H1 (cell line): ENCODE data around the gene TRMT6. TPM values are rescaled to one million over a fixed set of nuclear protein-coding genes. Genes with fewer than 3 reads are reported as not detected.

Source experiments
- CTCF ChIA-PET: fragments of 300-600 bp; sonication (Branson Sonifier 250); formaldehyde crosslinking; loops from one replicate; lab custom pipeline; 2021; ENCODE audit not compliant: partially characterized antibody; lab: Charles Lee
- POLR2A ChIA-PET: fragments of 300-600 bp; sonication (Branson Sonifier 250); formaldehyde crosslinking; loops from one replicate; lab custom pipeline; 2021; ENCODE audit warnings: inconsistent platforms; ENCODE audit not compliant: partially characterized antibody; lab: Charles Lee
- DNase-seq, 2 experiments: peaks; one replicate each; pipeline versions ENCODE4 v3.0.0 to v3.0.0-alpha.2; 2010 to 2022; ENCODE audit warnings: low spot score in 2 of 2, low read depth in 1 of 2, mixed read lengths in 1 of 2
- FAIRE-seq: peaks from 2 replicates; lab custom pipeline; 2011; peaks lifted over from hg19 to GRCh38; lab: Jason Lieb, UNC
- H2AFZ ChIP-seq: 2 replicates; pipeline ENCODE4 v1.8.1; 2012; ENCODE audit warnings: low read length, inconsistent platforms
- H2AK5ac ChIP-seq: 2 replicates; pipeline ENCODE4 v1.6.1; 2013; ENCODE audit warnings: low read depth, low read length
- H2BK120ac ChIP-seq: replicated peaks from 2 replicates; pipeline ENCODE3; 2013; ENCODE audit warnings: low read depth, low read length, inconsistent platforms
- H2BK12ac ChIP-seq: 2 replicates; pipeline ENCODE4 v1.6.1; 2013; ENCODE audit warnings: low read depth, low read length
- H2BK15ac ChIP-seq: 2 replicates; pipeline ENCODE4 v1.6.1; 2013; ENCODE audit warnings: low read length
- H2BK20ac ChIP-seq: 2 replicates; pipeline ENCODE4 v1.6.1; 2013; ENCODE audit warnings: low read length
- H2BK5ac ChIP-seq: 2 replicates; pipeline ENCODE4 v1.6.1; 2013; ENCODE audit warnings: low read depth, low read length
- H3K14ac ChIP-seq: 2 replicates; pipeline ENCODE4 v1.6.1; 2013; ENCODE audit warnings: inconsistent platforms; ENCODE audit not compliant: insufficient read length
- H3K18ac ChIP-seq: 2 replicates; pipeline ENCODE4 v1.6.1; 2013; ENCODE audit warnings: low read length; ENCODE audit errors: extremely low read depth
- H3K23ac ChIP-seq: 2 replicates; pipeline ENCODE4 v1.6.1; 2013; ENCODE audit warnings: inconsistent platforms; ENCODE audit not compliant: insufficient read length
- H3K23me2 ChIP-seq: 2 replicates; pipeline ENCODE4 v1.6.1; 2013; ENCODE audit warnings: low read depth, low read length
- H3K27ac ChIP-seq: 2 replicates; pipeline ENCODE4 v1.6.1; 2011; ENCODE audit warnings: low read depth, low read length, inconsistent platforms
- H3K27me3 ChIP-seq, 4 experiments: replicated peaks in 1 of 4; 1 replicate in 1 of 4; 2 replicates in 3 of 4; pipeline versions ENCODE4 v1.6.1 to v1.8.1; 2011 to 2013; ENCODE audit warnings: low read length in 3 of 4, mild to moderate bottlenecking in 3 of 4, inconsistent platforms in 2 of 4, mixed read lengths in 2 of 4, moderate library complexity in 1 of 4; ENCODE audit not compliant: control insufficient read depth in 3 of 4, insufficient read depth in 3 of 4; ENCODE audit errors: extremely low read depth in 1 of 4
- H3K36me3 ChIP-seq, 4 experiments: 2 replicates each; pipeline versions ENCODE4 v1.6.1 to v1.8.1; 2011 to 2013; ENCODE audit warnings: mild to moderate bottlenecking in 4 of 4, low read length in 3 of 4, moderate library complexity in 2 of 4, control low read depth in 1 of 4, inconsistent platforms in 1 of 4; ENCODE audit not compliant: insufficient read depth in 4 of 4, control insufficient read depth in 2 of 4
- H3K4ac ChIP-seq: replicated peaks from 2 replicates; pipeline ENCODE3; 2013; ENCODE audit warnings: low read length, low read depth, mixed read lengths, inconsistent platforms; ENCODE audit not compliant: insufficient read length
- H3K4me1 ChIP-seq, 4 experiments: replicated peaks in 1 of 4; 1 replicate in 1 of 4; 2 replicates in 3 of 4; pipeline versions ENCODE4 v1.6.1 to v1.8.1; 2011 to 2013; ENCODE audit warnings: low read length in 3 of 4, inconsistent platforms in 2 of 4, mixed read lengths in 1 of 4; ENCODE audit not compliant: insufficient read depth in 4 of 4, control insufficient read depth in 3 of 4
- H3K4me2 ChIP-seq, 2 experiments: 2 replicates each; pipeline versions ENCODE4 v1.6.1 to v1.8.1; 2011 to 2013; ENCODE audit warnings: low read depth in 2 of 2, low read length in 2 of 2, control low read depth in 1 of 2, inconsistent platforms in 1 of 2, mild to moderate bottlenecking in 1 of 2; ENCODE audit not compliant: insufficient read depth in 1 of 2
- H3K4me3 ChIP-seq, 4 experiments: fragments of 200-600, 300-600 bp in 1 of 4; sonication (generic), shearing (Covaris generic), sonication (Bioruptor Twin) in 1 of 4; 2 replicates each; pipeline versions ENCODE4 v1.5.1 to v1.8.1; 2011 to 2016; ENCODE audit warnings: low read length in 4 of 4, low read depth in 3 of 4, control low read depth in 2 of 4, inconsistent platforms in 2 of 4, mild to moderate bottlenecking in 2 of 4, mixed read lengths in 1 of 4, moderate library complexity in 1 of 4; ENCODE audit not compliant: insufficient read depth in 2 of 4; ENCODE audit errors: extremely low read depth in 1 of 4
- H3K56ac ChIP-seq: replicated peaks from 2 replicates; pipeline ENCODE3; 2013; ENCODE audit warnings: low read depth, mild to moderate bottlenecking, mixed read lengths, low read length, inconsistent platforms; ENCODE audit not compliant: insufficient read length
- H3K79me1 ChIP-seq: 2 replicates; pipeline ENCODE4 v1.6.1; 2013; ENCODE audit warnings: low read depth, low read length, control low read depth
- H3K79me2 ChIP-seq, 2 experiments: 2 replicates each; pipeline versions ENCODE4 v1.6.1 to v1.8.1; 2012 to 2013; ENCODE audit warnings: low read length in 2 of 2, mild to moderate bottlenecking in 2 of 2, inconsistent platforms in 1 of 2; ENCODE audit not compliant: insufficient read depth in 2 of 2, control insufficient read depth in 1 of 2
- H3K9ac ChIP-seq, 4 experiments: replicated peaks in 1 of 4; 1 replicate in 1 of 4; 2 replicates in 3 of 4; pipeline versions ENCODE4 v1.6.1 to v1.8.1; 2011 to 2013; ENCODE audit warnings: low read depth in 3 of 4, low read length in 3 of 4, control low read depth in 2 of 4, mild to moderate bottlenecking in 2 of 4, moderate library complexity in 2 of 4, inconsistent platforms in 1 of 4; ENCODE audit errors: extremely low read depth in 1 of 4
- H3K9me3 ChIP-seq, 2 experiments: 2 replicates each; pipeline versions ENCODE4 v1.6.1 to v1.8.1; 2012 to 2013; ENCODE audit warnings: mild to moderate bottlenecking in 2 of 2, moderate library complexity in 2 of 2, control low read depth in 1 of 2, inconsistent platforms in 1 of 2, low read depth in 1 of 2, low read length in 1 of 2, mixed read lengths in 1 of 2; ENCODE audit not compliant: insufficient read depth in 2 of 2
- H4K20me1 ChIP-seq, 2 experiments: replicated peaks in 1 of 2; 2 replicates each; pipeline versions ENCODE3 to v1.8.1; 2011 to 2013; ENCODE audit warnings: inconsistent platforms in 2 of 2, low read length in 2 of 2, mild to moderate bottlenecking in 1 of 2; ENCODE audit not compliant: insufficient read depth in 2 of 2, control insufficient read depth in 1 of 2
- H4K5ac ChIP-seq: 2 replicates; pipeline ENCODE4 v1.6.1; 2013; ENCODE audit warnings: low read length, low read depth, mixed read lengths, inconsistent platforms; ENCODE audit not compliant: insufficient read length
- H4K8ac ChIP-seq: 2 replicates; pipeline ENCODE4 v1.8.0; 2013; ENCODE audit warnings: mild to moderate bottlenecking, moderate library complexity, low read length, inconsistent platforms; ENCODE audit not compliant: insufficient read depth; ENCODE audit errors: extremely low read depth
- H4K91ac ChIP-seq: replicated peaks from 2 replicates; pipeline ENCODE3; 2013; ENCODE audit warnings: low read length, mixed read lengths, inconsistent platforms; ENCODE audit not compliant: insufficient read length
- CTBP2 ChIP-seq: IDR thresholded peaks from 2 replicates; pipeline ENCODE4 v1.7.0; 2011; ENCODE audit warnings: borderline replicate concordance, mild to moderate bottlenecking, moderate library complexity, mixed read lengths, low read length; ENCODE audit not compliant: insufficient read depth, insufficient read length
- FOSL1 ChIP-seq: IDR thresholded peaks from 2 replicates; pipeline ENCODE4 v1.6.1; 2011; ENCODE audit warnings: mild to moderate bottlenecking, low read depth, low read length, moderate library complexity; ENCODE audit not compliant: insufficient read depth
- RBBP5 ChIP-seq: IDR thresholded peaks from 2 replicates; pipeline ENCODE4 v1.7.1; 2012; ENCODE audit warnings: low read depth, mild to moderate bottlenecking, inconsistent platforms, low read length, moderate library complexity, borderline replicate concordance
- TAF7 ChIP-seq: optimal IDR thresholded peaks from 2 replicates; pipeline ENCODE3; 2011; ENCODE audit warnings: low read depth, mild to moderate bottlenecking, inconsistent platforms, low read length, moderate library complexity, borderline replicate concordance
- ZNF274 ChIP-seq: IDR thresholded peaks from 2 replicates; pipeline ENCODE4 v1.7.0; 2012; ENCODE audit warnings: low read length, borderline replicate concordance; ENCODE audit errors: extremely low read depth
- WGBS, 2 experiments: shearing (Covaris generic) in 1 of 2; methylation state at CpG; one replicate each; pipeline versions ENCODE4 v1.1.6 to v1.1.7; 2013 to 2015; ENCODE audit warnings: low lambda C conversion rate in 2 of 2, mixed read lengths in 2 of 2, inconsistent platforms in 1 of 2, low coverage in 1 of 2, missing lambda C conversion rate in 1 of 2; ENCODE audit not compliant: insufficient replicate concordance in 2 of 2, insufficient coverage in 1 of 2, insufficient read length in 1 of 2; ENCODE audit errors: extremely low coverage in 1 of 2, missing lambda C conversion rate in 1 of 2; 5-methylcytosine and 5-hydroxymethylcytosine counted together
- polyA plus RNA-seq, 7 experiments: library from polyadenylated mRNA; depleted of rRNA in 3 of 7; stranded (reverse) in 5 of 7; unstranded in 2 of 7; fragments of >200 nt in 5 of 7; fragments of 200-250 nt in 2 of 7; gene quantifications; 1 replicate in 5 of 7; 2 replicates in 1 of 7; 4 replicates in 1 of 7; pipeline versions ENCODE4 v1.2.1 to v1.2.3, GENCODE V29; 2011 to 2013; ENCODE audit warnings: missing spikeins in 2 of 7, mixed read lengths in 2 of 7
- total RNA-seq: library from RNA; stranded (reverse); fragmentation: NEBNext Ultra II Directional; extraction: Animal tissue kit (Norgen Biotek cat#: 25700); gene quantifications from 2 replicates; pipeline ENCODE4 v1.2.1, GENCODE V29; 2021
- TF ChIP-seq, protein P1 (sequence below): IDR thresholded peaks from 2 replicates; pipeline ENCODE4 v1.6.1; 2012; ENCODE audit warnings: inconsistent platforms

The TRMT6 gene
- total and polyA plus RNA-seq, 2 of the 8 experiments (the other 6 are each of a cell fraction or from before 2014, with no cell fraction given), result 6.9 to 23.3 TPM

DNA sequence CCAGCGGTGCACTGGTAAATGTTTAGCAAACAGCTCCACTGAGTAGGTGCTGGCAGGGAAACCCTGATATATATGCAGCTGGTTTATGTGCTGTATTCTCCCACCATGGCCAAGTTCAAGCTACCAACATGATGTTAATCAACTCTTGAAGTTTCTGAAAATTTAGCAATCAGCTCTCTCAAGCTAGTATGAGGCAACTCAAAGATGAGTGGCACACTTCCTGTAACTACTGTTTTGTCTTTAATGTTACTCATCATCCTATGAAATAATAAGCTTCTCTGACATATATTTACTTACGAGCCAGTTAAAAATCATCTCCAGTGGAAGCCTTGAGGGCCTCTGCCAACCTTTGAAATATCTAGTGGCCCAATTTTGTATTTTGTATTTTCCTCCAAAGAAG lies 54.7 kb downstream of the TRMT6 start:
- no peaks in the 10 kb centered on the region for H3K36me3 ChIP-seq
- H2AFZ ChIP-seq, result no peak overlapping the region
- POLR2A ChIA-PET, result no interaction called here
- H2BK120ac ChIP-seq, result no peak overlapping the region
- H3K79me2 ChIP-seq, result no peaks in the 10 kb centered on the region
- H2AK5ac ChIP-seq, result no peak overlapping the region
- no peaks in the 10 kb centered on the region for H3K9me3 ChIP-seq
- H3K27ac ChIP-seq, result no peak overlapping the region
- no peak overlapping the region for H3K4me2 ChIP-seq
- 90% methylated on average over 2 of the region's 2 CpGs; no CpG with 5 or more reads in 1 of the 2 experiments for WGBS, 2 experiments
- DNase-seq (no peak), FAIRE-seq (no peak)
- CTCF ChIA-PET, result interaction anchor here (0.6 kb wide), 1 partner anchor 137 kb away, joined by 3 read pairs; no protein-coding TSS in a partner anchor
- no peaks in the 10 kb centered on the region for H4K20me1 ChIP-seq
- no peak overlapping the region for H2BK12ac ChIP-seq
- no peak overlapping the region for H3K18ac ChIP-seq
- H2BK15ac ChIP-seq, result no peak overlapping the region
- no peaks in the 10 kb centered on the region for H3K27me3 ChIP-seq
- H3K23ac ChIP-seq, result no peak overlapping the region
- H3K4me3 ChIP-seq, result no peak overlapping the region
- TF ChIP-seq FOSL1 (no peak), RBBP5 (no peak), CTBP2 (no peak), ZNF274 (no peak), TAF7 (no peak)
- TF ChIP-seq, protein P1, sequence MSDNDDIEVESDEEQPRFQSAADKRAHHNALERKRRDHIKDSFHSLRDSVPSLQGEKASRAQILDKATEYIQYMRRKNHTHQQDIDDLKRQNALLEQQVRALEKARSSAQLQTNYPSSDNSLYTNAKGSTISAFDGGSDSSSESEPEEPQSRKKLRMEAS, result no peak
- no peaks in the 10 kb centered on the region for H3K4me1 ChIP-seq
- H2BK20ac ChIP-seq, result no peak overlapping the region
- no peaks in the 10 kb centered on the region for H3K23me2 ChIP-seq
- no peak overlapping the region for H2BK5ac ChIP-seq
- H3K9ac ChIP-seq, result no peak overlapping the region
- H4K5ac ChIP-seq, result no peak overlapping the region
- no peak overlapping the region for H3K14ac ChIP-seq
- no peak overlapping the region for H4K8ac ChIP-seq
- H3K56ac ChIP-seq, result no peak overlapping the region
- no peak overlapping the region for H4K91ac ChIP-seq
- no peaks in the 10 kb centered on the region for H3K79me1 ChIP-seq
- no peak overlapping the region for H3K4ac ChIP-seq
